ENCODE data around the gene ARL6IP5.
A peak's percentile ranks its signal among the peaks of the same experiment; 100 is the strongest.

ARL6IP5 gene

GRCh38 chr3:69084326-69085167, at the start of gene ARL6IP5:
Gene ARL6IP5 (plus strand): TSS chr3:69084937. CDS start chr3:69085048, 111 bp downstream.
- DNase-seq (ENCODE audit: low read depth, low spot score), result peak; percentile 69

- DNase-seq (ENCODE audit: low read depth, low spot score), result no peak
These were observed 40.1 kb upstream of the ARL6IP5 start for GRCh38 chr3:69044608-69045007.

GRCh38 chr3:69048990-69049389, 35.7 kb upstream of the ARL6IP5 start:
- no peak for DNase-seq (ENCODE audit: low read depth, low spot score)

- DNase-seq (ENCODE audit: low read depth, low spot score), result peak; percentile 95
These were observed 32.8 kb upstream of the ARL6IP5 start, which contains the start of gene TMF1 for GRCh38 chr3:69051756-69052471. Gene TMF1 (minus strand): TSS chr3:69052333. CDS start chr3:69052086, 247 bp downstream.

GRCh38 chr3:69052472-69052898, 32.3 kb upstream of the ARL6IP5 start:
- peak; percentile 12 for DNase-seq (ENCODE audit: low read depth, low spot score)

- DNase-seq (ENCODE audit: low read depth, low spot score), result no peak
These were observed 26.4 kb upstream of the ARL6IP5 start for GRCh38 chr3:69058180-69058946.

GRCh38 chr3:69058947-69059224, 25.9 kb upstream of the ARL6IP5 start:
- DNase-seq (ENCODE audit: low read depth, low spot score), result no peak

GRCh38 chr3:69059688-69060087, 25.0 kb upstream of the ARL6IP5 start:
- DNase-seq (ENCODE audit: low read depth, low spot score), result no peak

GRCh38 chr3:69063636-69064035, 21.1 kb upstream of the ARL6IP5 start:
- no peak for DNase-seq (ENCODE audit: low read depth, low spot score)

- no peak for DNase-seq (ENCODE audit: low read depth, low spot score)
These were observed 19.3 kb upstream of the ARL6IP5 start for GRCh38 chr3:69065318-69065964.

- no peak for DNase-seq (ENCODE audit: low read depth, low spot score)
These were observed 18.6 kb upstream of the ARL6IP5 start for GRCh38 chr3:69066121-69066520.

GRCh38 chr3:69072928-69073327, 11.8 kb upstream of the ARL6IP5 start:
- no peak for DNase-seq (ENCODE audit: low read depth, low spot score)

- no peak for DNase-seq (ENCODE audit: low read depth, low spot score)
These were observed 5.2 kb upstream of the ARL6IP5 start for GRCh38 chr3:69079269-69080159.

- no peak for DNase-seq (ENCODE audit: low read depth, low spot score)
These were observed 4.4 kb upstream of the ARL6IP5 start, which contains the start of gene UBA3 for GRCh38 chr3:69080233-69080920. Gene UBA3 (minus strand): TSS chr3:69080365. CDS start chr3:69080353, 12 bp downstream.

- DNase-seq (ENCODE audit: low read depth, low spot score), result no peak
These were observed 3.0 kb upstream of the ARL6IP5 start for GRCh38 chr3:69081583-69082262.

- no peak for DNase-seq (ENCODE audit: low read depth, low spot score)
These were observed 2.4 kb upstream of the ARL6IP5 start for GRCh38 chr3:69082361-69082760.

GRCh38 chr3:69082805-69083204, 1.9 kb upstream of the ARL6IP5 start:
- no peak for DNase-seq (ENCODE audit: low read depth, low spot score)

GRCh38 chr3:69085168-69085832, 563 bp downstream of the ARL6IP5 start:
- no peak for DNase-seq (ENCODE audit: low read depth, low spot score)
